ENCODE measurements around the gene HOXD4. TPM values are rescaled to one million over a fixed set of nuclear protein-coding genes. Genes with fewer than 3 reads are reported as not detected.

Gene HOXD4
- total RNA-seq, 1 experiment from 2014 or later, result not detected

DNA sequence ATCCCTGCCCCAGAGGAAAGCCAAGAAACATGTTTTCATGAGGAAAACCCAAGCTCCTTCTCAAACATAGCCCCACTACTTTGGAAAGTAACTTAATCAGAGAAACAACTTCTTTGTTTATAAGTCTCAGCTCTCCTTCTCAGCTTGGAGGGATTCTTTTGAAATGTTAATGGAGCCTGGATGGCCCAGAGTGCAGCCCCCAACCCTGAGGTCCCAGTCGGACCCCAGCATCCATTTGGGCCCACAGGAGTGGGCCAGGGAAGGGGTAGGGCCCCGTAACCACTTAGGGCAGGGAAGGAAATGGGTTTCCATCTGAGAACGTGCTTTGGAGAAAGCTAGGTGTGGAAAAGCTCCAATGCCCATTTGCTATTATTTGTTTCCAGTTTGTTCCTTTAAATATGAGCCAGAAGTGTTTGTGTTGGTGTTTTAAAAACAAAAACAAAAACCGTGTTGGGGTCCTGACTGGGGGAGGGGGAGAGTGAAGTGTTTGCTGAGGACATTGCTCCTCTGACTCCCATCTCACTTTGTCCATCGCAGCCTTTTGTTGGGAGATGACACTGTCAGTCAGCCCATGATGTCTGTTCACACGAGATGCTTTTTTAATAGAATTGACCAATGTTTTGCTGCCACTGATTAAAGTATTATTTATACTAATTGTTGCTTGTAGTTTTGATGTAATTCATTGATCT is 4.2 kb downstream of the HOXD4 start (continued):
- TF ChIP-seq, protein P1, sequence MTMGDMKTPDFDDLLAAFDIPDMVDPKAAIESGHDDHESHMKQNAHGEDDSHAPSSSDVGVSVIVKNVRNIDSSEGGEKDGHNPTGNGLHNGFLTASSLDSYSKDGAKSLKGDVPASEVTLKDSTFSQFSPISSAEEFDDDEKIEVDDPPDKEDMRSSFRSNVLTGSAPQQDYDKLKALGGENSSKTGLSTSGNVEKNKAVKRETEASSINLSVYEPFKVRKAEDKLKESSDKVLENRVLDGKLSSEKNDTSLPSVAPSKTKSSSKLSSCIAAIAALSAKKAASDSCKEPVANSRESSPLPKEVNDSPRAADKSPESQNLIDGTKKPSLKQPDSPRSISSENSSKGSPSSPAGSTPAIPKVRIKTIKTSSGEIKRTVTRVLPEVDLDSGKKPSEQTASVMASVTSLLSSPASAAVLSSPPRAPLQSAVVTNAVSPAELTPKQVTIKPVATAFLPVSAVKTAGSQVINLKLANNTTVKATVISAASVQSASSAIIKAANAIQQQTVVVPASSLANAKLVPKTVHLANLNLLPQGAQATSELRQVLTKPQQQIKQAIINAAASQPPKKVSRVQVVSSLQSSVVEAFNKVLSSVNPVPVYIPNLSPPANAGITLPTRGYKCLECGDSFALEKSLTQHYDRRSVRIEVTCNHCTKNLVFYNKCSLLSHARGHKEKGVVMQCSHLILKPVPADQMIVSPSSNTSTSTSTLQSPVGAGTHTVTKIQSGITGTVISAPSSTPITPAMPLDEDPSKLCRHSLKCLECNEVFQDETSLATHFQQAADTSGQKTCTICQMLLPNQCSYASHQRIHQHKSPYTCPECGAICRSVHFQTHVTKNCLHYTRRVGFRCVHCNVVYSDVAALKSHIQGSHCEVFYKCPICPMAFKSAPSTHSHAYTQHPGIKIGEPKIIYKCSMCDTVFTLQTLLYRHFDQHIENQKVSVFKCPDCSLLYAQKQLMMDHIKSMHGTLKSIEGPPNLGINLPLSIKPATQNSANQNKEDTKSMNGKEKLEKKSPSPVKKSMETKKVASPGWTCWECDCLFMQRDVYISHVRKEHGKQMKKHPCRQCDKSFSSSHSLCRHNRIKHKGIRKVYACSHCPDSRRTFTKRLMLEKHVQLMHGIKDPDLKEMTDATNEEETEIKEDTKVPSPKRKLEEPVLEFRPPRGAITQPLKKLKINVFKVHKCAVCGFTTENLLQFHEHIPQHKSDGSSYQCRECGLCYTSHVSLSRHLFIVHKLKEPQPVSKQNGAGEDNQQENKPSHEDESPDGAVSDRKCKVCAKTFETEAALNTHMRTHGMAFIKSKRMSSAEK (CRISPR knock-in tag; IDR thresholded peaks at IDR 0.05; ENCODE audit: borderline replicate concordance), result no peak
- TF ChIP-seq JUN (CRISPR knock-in tag; IDR thresholded peaks at IDR 0.05), result no peak
- TF ChIP-seq OVOL2 (CRISPR knock-in tag; IDR thresholded peaks at IDR 0.05; ENCODE audit: borderline replicate concordance), result no peak

DNA sequence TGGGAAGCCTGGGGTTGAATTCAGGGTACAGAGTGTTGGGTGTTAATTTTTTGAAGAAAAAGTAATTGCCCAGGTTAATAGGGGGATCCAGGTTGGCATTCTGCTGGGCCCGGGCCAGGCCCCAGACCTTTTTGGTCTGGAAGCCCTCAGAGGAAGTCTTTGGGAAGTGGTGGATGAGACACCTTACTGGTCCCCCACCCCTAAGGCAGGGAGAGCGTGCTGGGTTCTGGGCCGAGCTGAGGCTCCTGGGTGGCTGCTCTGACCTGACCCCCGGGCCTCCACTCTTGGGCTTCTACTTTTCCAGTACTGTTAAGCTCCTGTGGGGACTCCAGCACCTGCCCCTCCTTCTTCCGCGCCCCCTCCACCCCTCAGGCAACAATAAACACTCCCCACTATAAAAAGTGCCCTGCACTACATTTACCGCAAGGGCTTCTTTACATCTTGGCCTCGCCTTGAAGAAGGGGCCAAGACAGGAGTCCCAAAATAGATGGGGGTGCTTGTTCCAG is 5.0 kb downstream of the HOXD4 start:
- DNase-seq (ENCODE audit: low spot score) (no peak), ATAC-seq (no peak)
- ChIA-PET CTCF (interaction anchor here (2.6 kb wide), 1 partner anchor 299 kb away, joined by 13 read pairs; no protein-coding TSS in a partner anchor), POLR2A (no interaction called here)
- Mint-ChIP-seq H3K27me3 (ENCODE audit: low read depth) (peaks cover 100% of the 10 kb centered on the region), H3K36me3 (peaks cover 2% of the 10 kb centered on the region; the same call in 1 of the 2 replicates), H3K4me1 (peaks cover 33% of the 10 kb centered on the region), H3K4me3 (no peak overlapping the region), H3K27ac (no peak overlapping the region), H3K9me3 (no peaks in the 10 kb centered on the region)
- TF ChIP-seq, protein P1 (CRISPR knock-in tag; IDR thresholded peaks at IDR 0.05; ENCODE audit: borderline replicate concordance), result no peak
- TF ChIP-seq ZNF423 (CRISPR knock-in tag; IDR thresholded peaks at IDR 0.05) (no peak), FOXK1 (CRISPR knock-in tag; IDR thresholded peaks at IDR 0.05) (no peak), PRRX2 (CRISPR knock-in tag; IDR thresholded peaks at IDR 0.05) (no peak), SMAD3 (CRISPR knock-in tag; IDR thresholded peaks at IDR 0.05; ENCODE audit: borderline replicate concordance) (no peak), TEAD4 (CRISPR knock-in tag; IDR thresholded peaks at IDR 0.05) (no peak), ATF1 (CRISPR knock-in tag; IDR thresholded peaks at IDR 0.05) (no peak)
- TF ChIP-seq, protein P2, sequence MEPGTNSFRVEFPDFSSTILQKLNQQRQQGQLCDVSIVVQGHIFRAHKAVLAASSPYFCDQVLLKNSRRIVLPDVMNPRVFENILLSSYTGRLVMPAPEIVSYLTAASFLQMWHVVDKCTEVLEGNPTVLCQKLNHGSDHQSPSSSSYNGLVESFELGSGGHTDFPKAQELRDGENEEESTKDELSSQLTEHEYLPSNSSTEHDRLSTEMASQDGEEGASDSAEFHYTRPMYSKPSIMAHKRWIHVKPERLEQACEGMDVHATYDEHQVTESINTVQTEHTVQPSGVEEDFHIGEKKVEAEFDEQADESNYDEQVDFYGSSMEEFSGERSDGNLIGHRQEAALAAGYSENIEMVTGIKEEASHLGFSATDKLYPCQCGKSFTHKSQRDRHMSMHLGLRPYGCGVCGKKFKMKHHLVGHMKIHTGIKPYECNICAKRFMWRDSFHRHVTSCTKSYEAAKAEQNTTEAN (CRISPR knock-in tag; IDR thresholded peaks at IDR 0.05), result no peak
- TF ChIP-seq, protein P3, sequence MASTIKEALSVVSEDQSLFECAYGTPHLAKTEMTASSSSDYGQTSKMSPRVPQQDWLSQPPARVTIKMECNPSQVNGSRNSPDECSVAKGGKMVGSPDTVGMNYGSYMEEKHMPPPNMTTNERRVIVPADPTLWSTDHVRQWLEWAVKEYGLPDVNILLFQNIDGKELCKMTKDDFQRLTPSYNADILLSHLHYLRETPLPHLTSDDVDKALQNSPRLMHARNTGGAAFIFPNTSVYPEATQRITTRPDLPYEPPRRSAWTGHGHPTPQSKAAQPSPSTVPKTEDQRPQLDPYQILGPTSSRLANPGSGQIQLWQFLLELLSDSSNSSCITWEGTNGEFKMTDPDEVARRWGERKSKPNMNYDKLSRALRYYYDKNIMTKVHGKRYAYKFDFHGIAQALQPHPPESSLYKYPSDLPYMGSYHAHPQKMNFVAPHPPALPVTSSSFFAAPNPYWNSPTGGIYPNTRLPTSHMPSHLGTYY (CRISPR knock-in tag; IDR thresholded peaks at IDR 0.05), result no peak
